ENCODE measurements around the gene C1QTNF8. TPM values are rescaled to one million over a fixed set of nuclear protein-coding genes. Genes with fewer than 3 reads are reported as not detected.
"Not testable (repeated sequence)": the region's sequence is repeated elsewhere in the genome, so short reads cannot be mapped to it uniquely, and the experiment has no call there.

C1QTNF8 gene
- total RNA-seq, 1 donor from 2014 or later, result not detected

DNA sequence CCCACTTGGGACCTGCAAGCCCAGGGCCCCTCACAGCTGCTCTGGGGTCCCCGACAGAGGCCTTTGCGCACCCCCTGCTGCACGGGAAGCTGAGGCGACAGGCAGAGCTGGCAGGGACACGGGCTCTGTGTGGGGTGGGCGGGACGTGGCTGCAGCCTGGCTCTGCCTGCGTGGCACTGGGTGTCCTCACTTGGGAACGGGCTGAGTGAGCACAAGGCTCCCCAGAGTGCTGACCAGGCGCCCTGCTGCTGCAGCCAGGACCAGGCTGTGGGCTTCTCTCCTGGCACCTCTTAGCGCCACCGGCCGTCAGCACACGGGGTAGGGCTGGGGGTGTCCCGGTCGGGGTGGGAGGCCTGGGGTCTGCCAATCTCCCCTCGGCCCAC, 6.6 kb downstream of the C1QTNF8 start:
- FAIRE-seq, result no peak
- H3K9me3 Mint-ChIP-seq (ENCODE audit: unreplicated experiment), result peaks cover 11% of the 10 kb centered on the region
- H3K79me2 ChIP-seq (ENCODE audit: insufficient read depth, low read length), result no peaks in the 10 kb centered on the region
- H4K20me1 ChIP-seq (ENCODE audit: insufficient read depth, low read length), result no peaks in the 10 kb centered on the region
- H3K4me3 Mint-ChIP-seq (ENCODE audit: unreplicated experiment), result no peak overlapping the region
- H3K27ac Mint-ChIP-seq (ENCODE audit: unreplicated experiment), result no peak overlapping the region
- H3K36me3 Mint-ChIP-seq (ENCODE audit: low read depth, unreplicated experiment), result peaks cover 2% of the 10 kb centered on the region
- H3K9ac ChIP-seq (ENCODE audit: low read length), result no peak overlapping the region
- DNase-seq (ENCODE audit: low read depth), result no peak
- TF ChIP-seq, protein P1, sequence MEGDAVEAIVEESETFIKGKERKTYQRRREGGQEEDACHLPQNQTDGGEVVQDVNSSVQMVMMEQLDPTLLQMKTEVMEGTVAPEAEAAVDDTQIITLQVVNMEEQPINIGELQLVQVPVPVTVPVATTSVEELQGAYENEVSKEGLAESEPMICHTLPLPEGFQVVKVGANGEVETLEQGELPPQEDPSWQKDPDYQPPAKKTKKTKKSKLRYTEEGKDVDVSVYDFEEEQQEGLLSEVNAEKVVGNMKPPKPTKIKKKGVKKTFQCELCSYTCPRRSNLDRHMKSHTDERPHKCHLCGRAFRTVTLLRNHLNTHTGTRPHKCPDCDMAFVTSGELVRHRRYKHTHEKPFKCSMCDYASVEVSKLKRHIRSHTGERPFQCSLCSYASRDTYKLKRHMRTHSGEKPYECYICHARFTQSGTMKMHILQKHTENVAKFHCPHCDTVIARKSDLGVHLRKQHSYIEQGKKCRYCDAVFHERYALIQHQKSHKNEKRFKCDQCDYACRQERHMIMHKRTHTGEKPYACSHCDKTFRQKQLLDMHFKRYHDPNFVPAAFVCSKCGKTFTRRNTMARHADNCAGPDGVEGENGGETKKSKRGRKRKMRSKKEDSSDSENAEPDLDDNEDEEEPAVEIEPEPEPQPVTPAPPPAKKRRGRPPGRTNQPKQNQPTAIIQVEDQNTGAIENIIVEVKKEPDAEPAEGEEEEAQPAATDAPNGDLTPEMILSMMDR (IDR thresholded peaks at IDR 0.05; ENCODE audit: insufficient read depth, low read depth, low read length), result no peak
- no peak for TF ChIP-seq EZH2 (IDR thresholded peaks at IDR 0.05; ENCODE audit: insufficient read depth, low read length)
- peaks cover 7% of the 10 kb centered on the region for H3K27me3 ChIP-seq (ENCODE audit: insufficient read depth, low read length)
- H3K4me1 Mint-ChIP-seq (ENCODE audit: low read depth, unreplicated experiment), result no peaks in the 10 kb centered on the region
- H3K9me3 ChIP-seq (ENCODE audit: insufficient read depth, low read depth, low read length), result peaks cover 14% of the 10 kb centered on the region
- H3K27ac ChIP-seq (ENCODE audit: low read depth, low read length), result no peak overlapping the region
- H3K4me2 ChIP-seq (ENCODE audit: low read length), result no peak overlapping the region
- no peak overlapping the region for H3K4me3 ChIP-seq (ENCODE audit: insufficient read depth, low read depth, low read length)
- no peaks in the 10 kb centered on the region for H3K36me3 ChIP-seq (ENCODE audit: insufficient read depth, low read length)
- H3K27me3 Mint-ChIP-seq (ENCODE audit: low read depth, unreplicated experiment), result peaks cover 10% of the 10 kb centered on the region
- no peak overlapping the region for H2AFZ ChIP-seq (ENCODE audit: low read depth, low read length)
- no peaks in the 10 kb centered on the region for H3K4me1 ChIP-seq (ENCODE audit: insufficient read depth, low read length)

DNA sequence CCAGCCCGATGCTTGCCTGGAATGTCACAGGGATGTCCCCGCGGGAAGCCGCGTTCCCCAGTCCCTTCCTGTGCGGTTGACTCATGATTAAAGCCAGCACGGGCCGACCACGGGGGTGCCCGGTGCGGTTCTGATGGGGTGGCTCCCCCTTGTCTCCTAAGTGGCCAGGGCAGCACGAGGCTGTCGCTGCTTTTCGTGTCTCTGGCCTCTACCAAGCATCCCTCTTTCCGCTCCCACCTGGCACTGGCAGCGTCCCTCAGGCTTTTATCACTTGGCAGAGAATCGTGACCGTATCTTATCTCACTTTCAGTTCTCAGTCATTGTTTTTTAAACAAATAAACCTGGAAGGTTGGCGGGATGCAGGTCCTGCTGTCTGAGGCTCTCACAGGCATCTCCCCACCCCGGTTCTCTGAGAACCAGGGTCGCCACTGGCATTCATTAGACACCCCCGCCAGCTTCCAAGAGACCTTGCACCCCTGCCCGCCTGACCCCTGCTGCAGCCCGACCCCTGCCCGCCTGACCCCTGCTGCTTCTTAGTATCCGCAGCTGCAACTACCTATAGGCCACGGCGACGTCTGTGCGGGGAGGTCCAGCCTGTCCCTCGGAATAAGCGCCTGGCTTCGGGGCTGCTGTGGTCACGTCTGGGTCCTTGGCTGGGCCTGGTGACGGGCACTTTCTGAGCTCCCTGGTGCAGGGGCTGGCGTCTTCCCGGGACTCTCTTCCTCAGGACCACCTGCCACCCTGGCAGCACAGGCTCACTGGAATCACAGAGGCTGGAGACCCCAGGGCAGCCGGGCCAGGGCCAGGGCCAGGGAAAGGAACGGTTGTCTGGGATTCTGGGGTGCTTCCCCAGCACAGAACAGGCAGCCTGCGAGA, 7.5 kb downstream of the C1QTNF8 start:
- H3K4me1 ChIP-seq (ENCODE audit: insufficient read depth, low read length), result no peaks in the 10 kb centered on the region
- H3K4me3 Mint-ChIP-seq (ENCODE audit: unreplicated experiment), result no peak overlapping the region
- H3K9ac ChIP-seq (ENCODE audit: low read length), result no peak overlapping the region
- peaks cover 13% of the 10 kb centered on the region for H3K27me3 Mint-ChIP-seq (ENCODE audit: low read depth, unreplicated experiment)
- no peak overlapping the region for H3K27ac ChIP-seq (ENCODE audit: low read depth, low read length)
- H4K20me1 ChIP-seq (ENCODE audit: insufficient read depth, low read length), result no peaks in the 10 kb centered on the region
- no peak overlapping the region for H3K27ac Mint-ChIP-seq (ENCODE audit: unreplicated experiment)
- peaks cover 7% of the 10 kb centered on the region for H3K27me3 ChIP-seq (ENCODE audit: insufficient read depth, low read length)
- H3K9me3 Mint-ChIP-seq (ENCODE audit: unreplicated experiment), result peaks cover 11% of the 10 kb centered on the region
- H2AFZ ChIP-seq (ENCODE audit: low read depth, low read length), result no peak overlapping the region
- H3K4me2 ChIP-seq (ENCODE audit: low read length), result no peak overlapping the region
- DNase-seq (ENCODE audit: low read depth) (no peak), FAIRE-seq (no peak)
- no peak overlapping the region for H3K4me3 ChIP-seq (ENCODE audit: insufficient read depth, low read depth, low read length)
- peaks cover 21% of the 10 kb centered on the region for H3K9me3 ChIP-seq (ENCODE audit: insufficient read depth, low read depth, low read length)
- TF ChIP-seq EZH2 (IDR thresholded peaks at IDR 0.05; ENCODE audit: insufficient read depth, low read length), result no peak
- TF ChIP-seq, protein P1 (IDR thresholded peaks at IDR 0.05; ENCODE audit: insufficient read depth, low read depth, low read length), result no peak
- H3K36me3 ChIP-seq (ENCODE audit: insufficient read depth, low read length), result no peaks in the 10 kb centered on the region
- H3K36me3 Mint-ChIP-seq (ENCODE audit: low read depth, unreplicated experiment), result peaks cover 2% of the 10 kb centered on the region
- H3K4me1 Mint-ChIP-seq (ENCODE audit: low read depth, unreplicated experiment), result no peaks in the 10 kb centered on the region
- H3K79me2 ChIP-seq (ENCODE audit: insufficient read depth, low read length), result no peaks in the 10 kb centered on the region

DNA sequence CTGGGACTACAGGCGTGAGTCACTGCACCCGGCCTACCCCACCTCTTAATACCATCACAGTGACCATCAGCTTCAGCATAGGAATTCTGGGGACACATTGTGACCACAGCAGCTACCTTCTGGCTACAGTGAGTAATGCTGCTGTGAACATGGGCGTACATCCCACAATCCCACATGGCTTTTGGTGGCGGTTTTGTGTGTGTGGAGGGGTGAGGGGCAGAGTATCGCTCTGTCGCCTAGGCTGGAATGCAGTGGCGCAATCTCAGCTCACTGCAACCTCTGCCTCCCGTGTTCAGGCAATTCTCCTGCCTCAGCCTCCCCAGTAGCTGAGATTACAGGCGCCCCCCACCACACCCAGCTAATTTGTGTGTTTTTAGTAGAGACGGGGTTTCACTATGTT, 9.6 kb downstream of the C1QTNF8 start:
- not testable (repeated sequence) for H3K4me3 Mint-ChIP-seq (ENCODE audit: unreplicated experiment); H3K27ac ChIP-seq (ENCODE audit: low read depth, low read length); H4K20me1 ChIP-seq (ENCODE audit: insufficient read depth, low read length); H3K79me2 ChIP-seq (ENCODE audit: insufficient read depth, low read length); FAIRE-seq; H3K36me3 ChIP-seq (ENCODE audit: insufficient read depth, low read length); H3K4me1 ChIP-seq (ENCODE audit: insufficient read depth, low read length); H3K4me1 Mint-ChIP-seq (ENCODE audit: low read depth, unreplicated experiment); H3K4me3 ChIP-seq (ENCODE audit: insufficient read depth, low read depth, low read length); H3K36me3 Mint-ChIP-seq (ENCODE audit: low read depth, unreplicated experiment); H3K4me2 ChIP-seq (ENCODE audit: low read length); H3K27me3 ChIP-seq (ENCODE audit: insufficient read depth, low read length); DNase-seq (ENCODE audit: low read depth); H2AFZ ChIP-seq (ENCODE audit: low read depth, low read length); H3K9ac ChIP-seq (ENCODE audit: low read length); H3K27ac Mint-ChIP-seq (ENCODE audit: unreplicated experiment)
- peaks cover 17% of the 10 kb centered on the region for H3K27me3 Mint-ChIP-seq (ENCODE audit: low read depth, unreplicated experiment)
- H3K9me3 ChIP-seq (ENCODE audit: insufficient read depth, low read depth, low read length), result peaks cover 21% of the 10 kb centered on the region
- H3K9me3 Mint-ChIP-seq (ENCODE audit: unreplicated experiment), result peaks cover 11% of the 10 kb centered on the region

Data from astrocyte (in vitro differentiated cells and primary cell).